ENCODE results near the gene TBL1XR1. TPM values are rescaled to one million over a fixed set of nuclear protein-coding genes. Genes with fewer than 3 reads are reported as not detected.
"Not testable (repeated sequence)": the region's sequence is repeated elsewhere in the genome, so short reads cannot be mapped to it uniquely, and the experiment has no call there.

TBL1XR1 gene
- total RNA-seq, 1 donor from 2014 or later, result 90.8 TPM

GRCh38 chr3:177190756-177191681, 6.3 kb downstream of the TBL1XR1 start:
- DNase-seq (no peak), ATAC-seq (ENCODE audit: poor library complexity) (no peak)
- intact Hi-C loops (cut with DNase I), result loop anchor here (5.0 kb wide), 1 partner anchor 134 kb away; no protein-coding TSS in a partner anchor

- not testable (repeated sequence) for ATAC-seq (ENCODE audit: poor library complexity); DNase-seq
- intact Hi-C loops (cut with DNase I), result loop anchor here (5.0 kb wide), 1 partner anchor 133 kb away; no protein-coding TSS in a partner anchor
Observed at GRCh38 chr3:177190184-177190583, 7.1 kb downstream of the TBL1XR1 start.

GRCh38 chr3:177188325-177188724, 9.0 kb downstream of the TBL1XR1 start:
- ATAC-seq (ENCODE audit: poor library complexity); DNase-seq; intact Hi-C loops (cut with DNase I): not testable (repeated sequence)

- intact Hi-C loops (cut with DNase I), result no loop called here
- DNase-seq, result no peak
- ATAC-seq (ENCODE audit: poor library complexity), result no peak
Observed at GRCh38 chr3:177186306-177186705, 11.0 kb downstream of the TBL1XR1 start.

GRCh38 chr3:177185035-177185574, 12.2 kb downstream of the TBL1XR1 start:
- intact Hi-C loops (cut with DNase I), result no loop called here
- no peak for DNase-seq
- ATAC-seq (ENCODE audit: poor library complexity), result no peak

GRCh38 chr3:177184602-177185001, 12.7 kb downstream of the TBL1XR1 start:
- ATAC-seq (ENCODE audit: poor library complexity); DNase-seq; intact Hi-C loops (cut with DNase I): not testable (repeated sequence)

GRCh38 chr3:177182352-177182751, 14.9 kb downstream of the TBL1XR1 start:
- no peak for ATAC-seq (ENCODE audit: poor library complexity)
- intact Hi-C loops (cut with DNase I), result no loop called here
- DNase-seq, result no peak

- DNase-seq (no peak), ATAC-seq (ENCODE audit: poor library complexity) (peak; percentile 32)
- intact Hi-C loops (cut with DNase I), result no loop called here
Observed at GRCh38 chr3:177181418-177181817, 15.9 kb downstream of the TBL1XR1 start.

- no peak for DNase-seq
- intact Hi-C loops (cut with DNase I), result no loop called here
- no peak for ATAC-seq (ENCODE audit: poor library complexity)
Observed at GRCh38 chr3:177180506-177180905, 16.8 kb downstream of the TBL1XR1 start.

GRCh38 chr3:177179281-177180067, 17.8 kb downstream of the TBL1XR1 start:
- intact Hi-C loops (cut with DNase I), result no loop called here
- DNase-seq, result no peak
- ATAC-seq (ENCODE audit: poor library complexity), result no peak

GRCh38 chr3:177177749-177178221, 19.5 kb downstream of the TBL1XR1 start:
- intact Hi-C loops (cut with DNase I), result no loop called here
- DNase-seq, result no peak

GRCh38 chr3:177174607-177175170, 22.6 kb downstream of the TBL1XR1 start:
- no peak for ATAC-seq (ENCODE audit: poor library complexity)
- intact Hi-C loops (cut with DNase I), result no loop called here
- no peak for DNase-seq

More at GRCh38 chr3:177177749-177178221, 19.5 kb downstream of the TBL1XR1 start:
- peak; percentile 48 for ATAC-seq (ENCODE audit: poor library complexity)

GRCh38 chr3:177169936-177170722, 27.2 kb downstream of the TBL1XR1 start:
- ATAC-seq (ENCODE audit: poor library complexity), result no peak
- intact Hi-C loops (cut with DNase I), result no loop called here
- DNase-seq, result no peak

GRCh38 chr3:177168431-177168830, 28.9 kb downstream of the TBL1XR1 start:
- ATAC-seq (ENCODE audit: poor library complexity) (no peak), DNase-seq (no peak)

GRCh38 chr3:177162742-177163141, 34.5 kb downstream of the TBL1XR1 start:
- DNase-seq (no peak), ATAC-seq (ENCODE audit: poor library complexity) (peak; percentile 47)
- intact Hi-C loops (cut with DNase I), result no loop called here

More at GRCh38 chr3:177168431-177168830, 28.9 kb downstream of the TBL1XR1 start:
- intact Hi-C loops (cut with DNase I), result no loop called here

- intact Hi-C loops (cut with DNase I); DNase-seq; ATAC-seq (ENCODE audit: poor library complexity): not testable (repeated sequence)
Observed at GRCh38 chr3:177161603-177162002, 35.7 kb downstream of the TBL1XR1 start.

- DNase-seq, result no peak
- intact Hi-C loops (cut with DNase I), result no loop called here
- ATAC-seq (ENCODE audit: poor library complexity), result no peak
Observed at GRCh38 chr3:177158461-177158860, 38.8 kb downstream of the TBL1XR1 start.

GRCh38 chr3:177157492-177157891, 39.8 kb downstream of the TBL1XR1 start:
- DNase-seq, result no peak
- no peak for ATAC-seq (ENCODE audit: poor library complexity)
- intact Hi-C loops (cut with DNase I), result no loop called here
